Astrocyte (in vitro differentiated cells and primary cell): ENCODE measurements around the gene ALDH2. TPM values are rescaled to one million over a fixed set of nuclear protein-coding genes. Genes with fewer than 3 reads are reported as not detected.

ENCODE experiments used
- DNase-seq: peaks from one replicate; pipeline ENCODE4 v3.0.0-alpha.2; 2010; ENCODE audit warnings: low read depth
- FAIRE-seq: peaks from 2 replicates; lab custom pipeline; 2011; peaks lifted over from hg19 to GRCh38; lab: Jason Lieb, UNC
- H2AFZ ChIP-seq: 2 replicates; pipeline ENCODE4 v1.6.0; 2012; ENCODE audit warnings: low read depth, low read length, inconsistent platforms
- H3K27ac ChIP-seq: 2 replicates; pipeline ENCODE4 v1.5.1; 2011; ENCODE audit warnings: low read depth, low read length, inconsistent platforms
- H3K27me3 ChIP-seq: 2 replicates; pipeline ENCODE4 v1.6.0; 2011; ENCODE audit warnings: low read length, inconsistent platforms; ENCODE audit not compliant: insufficient read depth
- H3K36me3 ChIP-seq: 2 replicates; pipeline ENCODE4 v1.5.1; 2011; ENCODE audit warnings: low read length, inconsistent platforms; ENCODE audit not compliant: insufficient read depth
- H3K4me1 ChIP-seq: 2 replicates; pipeline ENCODE4 v1.5.1; 2011; ENCODE audit warnings: low read length, inconsistent platforms; ENCODE audit not compliant: insufficient read depth
- H3K4me2 ChIP-seq: 2 replicates; pipeline ENCODE4 v1.6.0; 2012; ENCODE audit warnings: low read length, inconsistent platforms
- H3K4me3 ChIP-seq: 2 replicates; pipeline ENCODE4 v1.5.1; 2011; ENCODE audit warnings: low read depth, mild to moderate bottlenecking, low read length, inconsistent platforms; ENCODE audit not compliant: insufficient read depth
- H3K79me2 ChIP-seq: 2 replicates; pipeline ENCODE4 v1.6.0; 2012; ENCODE audit warnings: mild to moderate bottlenecking, low read length, inconsistent platforms; ENCODE audit not compliant: insufficient read depth
- H3K9ac ChIP-seq: 2 replicates; pipeline ENCODE4 v1.6.0; 2012; ENCODE audit warnings: mild to moderate bottlenecking, low read length, inconsistent platforms
- H3K9me3 ChIP-seq: 2 replicates; pipeline ENCODE4 v1.5.1; 2012; ENCODE audit warnings: low read depth, mild to moderate bottlenecking, low read length, inconsistent platforms; ENCODE audit not compliant: insufficient read depth
- H4K20me1 ChIP-seq: 2 replicates; pipeline ENCODE4 v1.6.0; 2012; ENCODE audit warnings: low read length, inconsistent platforms; ENCODE audit not compliant: insufficient read depth
- H3K27ac Mint-ChIP-seq: one replicate; pipeline ENCODE4 v1.8.0; 2021; ENCODE audit warnings: mild to moderate bottlenecking, mixed read lengths; ENCODE audit not compliant: unreplicated experiment
- H3K27me3 Mint-ChIP-seq: one replicate; pipeline ENCODE4 v1.8.0; 2021; ENCODE audit warnings: low read depth, mixed read lengths; ENCODE audit not compliant: unreplicated experiment
- H3K36me3 Mint-ChIP-seq: one replicate; pipeline ENCODE4 v1.8.0; 2021; ENCODE audit warnings: low read depth, mixed read lengths; ENCODE audit not compliant: unreplicated experiment
- H3K4me1 Mint-ChIP-seq: one replicate; pipeline ENCODE4 v1.8.0; 2021; ENCODE audit warnings: low read depth, mixed read lengths; ENCODE audit not compliant: unreplicated experiment
- H3K4me3 Mint-ChIP-seq: one replicate; pipeline ENCODE4 v1.8.0; 2021; ENCODE audit warnings: mild to moderate bottlenecking, moderate library complexity, mixed read lengths; ENCODE audit not compliant: unreplicated experiment
- H3K9me3 Mint-ChIP-seq: one replicate; pipeline ENCODE4 v1.8.0; 2021; ENCODE audit warnings: mild to moderate bottlenecking, mixed read lengths; ENCODE audit not compliant: unreplicated experiment
- CTCF ChIP-seq: IDR thresholded peaks from 2 replicates; pipeline ENCODE4 v1.5.1; 2011; ENCODE audit warnings: low read depth, mild to moderate bottlenecking, inconsistent platforms, low read length, moderate library complexity; ENCODE audit not compliant: insufficient read depth
- EZH2 ChIP-seq: IDR thresholded peaks from 2 replicates; pipeline ENCODE4 v1.6.1; 2012; ENCODE audit warnings: mild to moderate bottlenecking, low read length, inconsistent platforms; ENCODE audit not compliant: insufficient read depth
- total RNA-seq: library from RNA; stranded (reverse); gene quantifications from 2 replicates; pipeline ENCODE4 v1.2.1, GENCODE V29; 2021

The ALDH2 gene
- total RNA-seq, 1 donor from 2014 or later: 82.0 TPM

GRCh38 chr12:111754671-111755070, 12.1 kb upstream of the ALDH2 start:
- no peak for FAIRE-seq
- Histone ChIP-seq H3K9ac (no peak overlapping the region), H3K4me2 (no peak overlapping the region), H4K20me1 (no peaks in the 10 kb centered on the region), H2AFZ (no peak overlapping the region), H3K27ac (no peak overlapping the region), H3K4me3 (no peak overlapping the region), H3K79me2 (no peaks in the 10 kb centered on the region), H3K9me3 (no peaks in the 10 kb centered on the region), H3K36me3 (no peaks in the 10 kb centered on the region), H3K4me1 (peaks cover 16% of the 10 kb centered on the region), H3K27me3 (no peaks in the 10 kb centered on the region)
- no peak overlapping the region for H3K27ac Mint-ChIP-seq
- no peaks in the 10 kb centered on the region for H3K9me3 Mint-ChIP-seq
- no peak for DNase-seq
- H3K36me3 Mint-ChIP-seq: peaks cover 8% of the 10 kb centered on the region
- no peak for TF ChIP-seq EZH2
- no peak for TF ChIP-seq CTCF
- peaks cover 2% of the 10 kb centered on the region for H3K27me3 Mint-ChIP-seq
- H3K4me3 Mint-ChIP-seq: no peak overlapping the region
- peaks cover 16% of the 10 kb centered on the region for H3K4me1 Mint-ChIP-seq

- H3K9ac ChIP-seq: no peak overlapping the region
- peaks cover 7% of the 10 kb centered on the region for H3K27me3 Mint-ChIP-seq
- H3K27me3 ChIP-seq: no peaks in the 10 kb centered on the region
- H3K9me3 ChIP-seq: no peaks in the 10 kb centered on the region
- no peak for DNase-seq
- H3K4me2 ChIP-seq: no peak overlapping the region
- peaks cover 16% of the 10 kb centered on the region for H3K4me1 Mint-ChIP-seq
- no peak for FAIRE-seq
- TF ChIP-seq EZH2 (no peak), CTCF (no peak)
- H2AFZ ChIP-seq: no peak overlapping the region
- H3K27ac ChIP-seq: no peak overlapping the region
- H3K79me2 ChIP-seq: no peaks in the 10 kb centered on the region
- H3K4me3 Mint-ChIP-seq: no peak overlapping the region
- no peaks in the 10 kb centered on the region for H3K9me3 Mint-ChIP-seq
- no peaks in the 10 kb centered on the region for H4K20me1 ChIP-seq
- H3K4me1 ChIP-seq: peaks cover 16% of the 10 kb centered on the region
- H3K4me3 ChIP-seq: no peak overlapping the region
- H3K36me3 ChIP-seq: no peaks in the 10 kb centered on the region
- H3K27ac Mint-ChIP-seq: no peak overlapping the region
- H3K36me3 Mint-ChIP-seq: peaks cover 8% of the 10 kb centered on the region
Observed at GRCh38 chr12:111756196-111756595, 10.5 kb upstream of the ALDH2 start.

GRCh38 chr12:111756681-111757080, 10.1 kb upstream of the ALDH2 start:
- DNase-seq: no peak
- no peaks in the 10 kb centered on the region for H3K9me3 Mint-ChIP-seq
- H3K36me3 ChIP-seq: no peaks in the 10 kb centered on the region

More at GRCh38 chr12:111756681-111757080, 10.1 kb upstream of the ALDH2 start:
- Histone ChIP-seq H3K27me3 (no peaks in the 10 kb centered on the region), H3K9me3 (no peaks in the 10 kb centered on the region), H3K79me2 (no peaks in the 10 kb centered on the region), H3K27ac (no peak overlapping the region), H3K9ac (no peak overlapping the region), H3K4me1 (peaks cover 16% of the 10 kb centered on the region), H4K20me1 (no peaks in the 10 kb centered on the region), H2AFZ (no peak overlapping the region), H3K4me3 (no peak overlapping the region), H3K4me2 (no peak overlapping the region)
- peaks cover 16% of the 10 kb centered on the region for H3K4me1 Mint-ChIP-seq
- peaks cover 8% of the 10 kb centered on the region for H3K36me3 Mint-ChIP-seq
- TF ChIP-seq EZH2 (no peak), CTCF (no peak)
- no peak overlapping the region for H3K27ac Mint-ChIP-seq
- no peak overlapping the region for H3K4me3 Mint-ChIP-seq
- FAIRE-seq: no peak
- H3K27me3 Mint-ChIP-seq: peaks cover 9% of the 10 kb centered on the region
